ENCODE data around the gene ZBTB11.

ZBTB11 gene

DNA sequence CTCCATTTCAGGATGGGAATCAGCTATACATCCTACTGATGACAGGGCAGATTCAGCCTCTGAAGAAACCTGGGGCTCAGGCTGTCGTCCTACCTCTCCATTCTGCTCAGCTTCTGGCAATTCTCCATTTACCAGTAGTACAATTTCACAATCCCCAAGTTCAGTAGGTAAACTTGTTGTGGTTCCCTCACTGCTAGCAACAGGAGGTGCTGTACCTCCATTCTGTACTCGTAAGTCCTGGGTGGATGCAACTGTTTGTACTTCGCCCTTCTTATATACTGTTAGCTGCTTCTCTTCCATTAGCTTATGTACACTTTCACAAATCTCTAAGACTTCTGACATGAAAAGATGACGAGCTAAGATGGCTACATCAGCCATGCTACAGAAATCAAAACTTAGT lies 11.6 kb downstream of the ZBTB11 start:
- H3K4me3 ChIP-seq (ENCODE audit: low read length), result no peak overlapping the region
- no peak for DNase-seq (ENCODE audit: low read depth)
- TF ChIP-seq, protein P1, sequence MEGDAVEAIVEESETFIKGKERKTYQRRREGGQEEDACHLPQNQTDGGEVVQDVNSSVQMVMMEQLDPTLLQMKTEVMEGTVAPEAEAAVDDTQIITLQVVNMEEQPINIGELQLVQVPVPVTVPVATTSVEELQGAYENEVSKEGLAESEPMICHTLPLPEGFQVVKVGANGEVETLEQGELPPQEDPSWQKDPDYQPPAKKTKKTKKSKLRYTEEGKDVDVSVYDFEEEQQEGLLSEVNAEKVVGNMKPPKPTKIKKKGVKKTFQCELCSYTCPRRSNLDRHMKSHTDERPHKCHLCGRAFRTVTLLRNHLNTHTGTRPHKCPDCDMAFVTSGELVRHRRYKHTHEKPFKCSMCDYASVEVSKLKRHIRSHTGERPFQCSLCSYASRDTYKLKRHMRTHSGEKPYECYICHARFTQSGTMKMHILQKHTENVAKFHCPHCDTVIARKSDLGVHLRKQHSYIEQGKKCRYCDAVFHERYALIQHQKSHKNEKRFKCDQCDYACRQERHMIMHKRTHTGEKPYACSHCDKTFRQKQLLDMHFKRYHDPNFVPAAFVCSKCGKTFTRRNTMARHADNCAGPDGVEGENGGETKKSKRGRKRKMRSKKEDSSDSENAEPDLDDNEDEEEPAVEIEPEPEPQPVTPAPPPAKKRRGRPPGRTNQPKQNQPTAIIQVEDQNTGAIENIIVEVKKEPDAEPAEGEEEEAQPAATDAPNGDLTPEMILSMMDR (IDR thresholded peaks at IDR 0.05; ENCODE audit: insufficient read depth, low read depth, low read length, missing control alignments), result no peak

DNA sequence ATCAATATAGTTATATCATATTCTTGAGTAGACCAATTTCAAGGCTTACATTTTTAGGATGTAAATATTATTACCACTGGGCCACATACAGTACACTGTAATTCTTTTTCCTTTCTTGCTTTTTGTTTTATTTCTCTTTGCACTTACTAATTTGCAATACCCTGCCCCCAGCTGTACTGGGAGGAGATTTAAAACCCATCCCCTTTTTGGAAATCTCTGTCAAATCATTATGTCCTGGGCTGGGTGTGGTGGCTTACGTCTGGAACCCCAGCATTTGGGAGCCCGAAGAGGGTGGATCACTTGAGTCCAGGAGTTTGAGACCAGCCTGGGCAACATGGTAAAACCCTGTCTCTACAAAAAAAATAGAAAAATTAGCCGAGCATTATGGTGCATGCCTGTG lies 16.2 kb downstream of the ZBTB11 start:
- TF ChIP-seq, protein P1 (IDR thresholded peaks at IDR 0.05; ENCODE audit: insufficient read depth, low read depth, low read length, missing control alignments), result no peak
- H3K4me3 ChIP-seq (ENCODE audit: low read length), result no peak overlapping the region
- DNase-seq (ENCODE audit: low read depth), result no peak

DNA sequence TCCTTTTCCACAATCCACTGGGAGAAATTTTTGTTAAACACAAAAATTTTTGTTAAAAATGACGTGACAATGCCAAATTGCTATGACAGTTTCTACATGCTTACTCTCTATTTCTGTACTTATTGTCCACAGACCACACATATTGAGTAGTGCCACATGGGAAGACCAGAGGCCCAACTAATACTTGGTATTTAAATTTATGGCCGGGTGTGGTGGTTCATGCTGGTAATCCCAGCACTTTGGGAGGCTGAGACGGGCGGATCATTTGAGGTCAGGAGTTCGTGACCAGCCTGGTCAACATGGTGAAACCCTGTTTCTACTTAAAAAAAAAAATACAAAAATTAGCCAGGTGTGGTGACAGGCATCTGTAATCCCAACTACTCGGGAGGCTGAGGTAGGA lies 20.3 kb downstream of the ZBTB11 start:
- no peak overlapping the region for H3K4me3 ChIP-seq (ENCODE audit: low read length)
- TF ChIP-seq, protein P1 (IDR thresholded peaks at IDR 0.05; ENCODE audit: insufficient read depth, low read depth, low read length, missing control alignments), result no peak
- DNase-seq (ENCODE audit: low read depth), result no peak

- TF ChIP-seq, protein P1 (IDR thresholded peaks at IDR 0.05; ENCODE audit: insufficient read depth, low read depth, low read length, missing control alignments), result no peak
- no peak overlapping the region for H3K4me3 ChIP-seq (ENCODE audit: low read length)
- peak; percentile 61 for DNase-seq (ENCODE audit: low read depth)
Measured at GRCh38 chr3:101646726-101647125, 30.2 kb downstream of the ZBTB11 start.

DNA sequence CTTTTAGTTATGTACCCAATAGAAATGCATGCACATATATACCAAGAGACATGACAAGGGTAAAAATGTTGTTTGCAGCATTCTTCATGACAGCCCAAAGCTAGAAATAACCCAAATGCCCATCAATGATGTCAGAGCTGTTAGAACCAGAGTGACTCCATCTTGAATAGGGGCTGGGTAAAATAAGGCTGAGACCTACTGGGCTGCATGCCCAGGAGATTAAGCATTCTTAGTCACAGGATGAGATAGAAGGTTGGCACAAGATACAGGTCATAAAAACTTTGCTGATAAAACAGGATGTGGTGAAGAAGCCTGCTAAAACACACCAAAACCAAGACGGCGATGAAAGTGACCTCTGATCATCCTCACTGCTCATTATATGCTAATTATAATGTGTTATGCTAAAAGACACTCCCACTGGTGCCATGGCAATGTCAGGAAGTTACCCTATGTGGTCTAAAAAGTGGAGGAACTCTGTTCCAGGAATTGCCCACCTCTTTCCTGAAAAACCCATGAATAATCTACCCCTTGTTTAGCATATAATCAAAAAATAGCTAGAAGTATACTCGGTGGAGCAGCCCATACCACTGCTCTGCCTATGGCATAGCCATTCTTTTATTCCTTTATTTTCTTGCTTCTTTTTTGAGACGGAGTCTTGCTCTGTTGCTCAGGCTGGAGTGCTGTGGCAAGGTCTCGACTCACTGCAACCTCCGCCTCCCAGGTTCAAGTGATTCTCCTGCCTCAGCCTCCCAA lies 32.9 kb downstream of the ZBTB11 start:
- H3K4me3 ChIP-seq (ENCODE audit: low read length), result no peak overlapping the region
- peak; percentile 68 for DNase-seq (ENCODE audit: low read depth)
- TF ChIP-seq, protein P1 (IDR thresholded peaks at IDR 0.05; ENCODE audit: insufficient read depth, low read depth, low read length, missing control alignments), result no peak

DNA sequence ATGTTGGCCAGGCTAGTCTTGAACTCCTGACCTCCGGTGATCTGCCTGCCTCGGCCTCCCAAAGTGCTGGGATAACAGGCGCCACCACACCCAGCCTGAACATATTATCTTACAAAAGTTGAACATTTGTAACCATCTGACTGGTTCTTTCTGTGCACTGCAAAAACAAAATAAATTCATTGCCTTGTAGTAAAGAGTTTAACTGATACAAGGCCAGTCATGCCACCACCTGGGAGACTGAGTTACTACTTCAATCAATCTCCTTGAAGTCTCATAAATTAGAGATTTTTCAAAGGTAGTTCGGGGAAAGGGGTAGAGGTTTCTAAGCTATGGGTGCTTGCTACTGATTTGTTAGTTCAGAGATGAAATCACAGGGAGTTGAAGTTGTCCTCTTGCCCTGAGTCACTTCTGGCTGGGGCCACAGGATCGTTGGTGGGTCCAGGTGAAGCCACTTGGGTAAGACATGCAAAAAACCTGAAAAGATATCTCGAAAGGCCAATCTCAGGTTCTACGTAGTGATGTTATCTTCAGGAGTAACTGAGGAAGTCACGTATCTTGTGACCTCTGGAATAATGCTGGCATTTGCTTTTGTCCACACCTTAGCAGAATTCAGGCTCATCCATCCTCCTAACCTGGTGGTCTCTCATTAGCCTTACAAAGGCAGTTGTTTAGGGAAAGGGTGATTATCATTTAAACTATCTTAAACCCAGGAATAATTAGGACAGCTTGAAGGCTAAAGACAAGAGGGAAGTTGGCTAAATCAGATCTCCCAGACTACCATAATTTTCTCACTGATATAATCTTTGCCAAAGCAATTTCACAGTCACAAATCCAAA lies 33.7 kb downstream of the ZBTB11 start:
- DNase-seq (ENCODE audit: low read depth), result no peak
- no peak overlapping the region for H3K4me3 ChIP-seq (ENCODE audit: low read length)
- TF ChIP-seq, protein P1 (IDR thresholded peaks at IDR 0.05; ENCODE audit: insufficient read depth, low read depth, low read length, missing control alignments), result no peak
